ENCODE results near the gene POP5.
A peak's percentile ranks its signal among the peaks of the same experiment; 100 is the strongest.

Gene POP5

DNA sequence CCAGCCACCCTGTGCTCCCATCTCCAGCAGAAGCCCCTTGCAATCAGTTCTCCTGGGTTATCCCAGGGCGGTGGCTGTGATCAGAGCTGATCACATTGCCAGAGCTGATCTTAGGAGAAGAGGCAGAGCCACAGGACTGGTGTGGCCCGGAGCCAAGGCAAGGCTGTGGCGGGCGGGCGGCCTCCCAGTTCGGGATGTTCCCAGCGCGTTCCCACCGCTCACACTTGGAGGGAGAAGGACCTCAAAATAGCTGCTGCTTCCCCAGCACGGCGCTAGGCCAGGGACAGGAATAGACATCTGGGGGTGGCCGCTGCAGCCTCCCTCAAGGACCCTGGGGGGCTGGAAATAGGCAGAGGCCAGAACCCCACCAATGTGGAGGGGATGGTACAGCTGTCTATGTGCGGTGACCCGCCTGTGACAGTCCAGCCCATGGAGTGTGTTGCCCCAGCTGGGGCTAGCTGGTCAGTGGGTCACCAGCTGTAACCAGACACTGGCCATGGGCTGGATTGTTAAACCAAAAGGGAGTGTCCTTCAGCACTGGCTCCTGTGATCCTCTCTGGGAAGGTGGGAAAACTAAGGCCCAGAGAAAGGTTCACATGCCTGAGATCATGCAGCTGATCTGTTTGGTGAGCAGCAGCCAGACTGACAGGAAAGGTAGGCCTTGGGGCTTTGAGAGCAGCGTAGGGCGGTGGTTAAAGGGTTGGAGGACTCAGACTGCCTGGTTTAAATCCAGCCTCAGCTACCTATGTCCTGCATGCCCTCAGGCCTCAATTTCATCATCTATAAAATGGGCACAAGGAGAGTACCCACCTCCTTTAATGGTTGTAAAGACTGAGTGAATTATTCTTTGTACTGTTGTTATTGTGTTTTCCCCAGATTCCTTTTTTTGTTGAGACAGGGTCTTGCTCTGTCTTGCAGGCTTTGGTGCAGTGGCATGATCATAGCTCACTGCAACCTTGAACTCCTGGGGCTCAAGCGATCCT, 8.0 kb upstream of the POP5 start:
- DNase-seq = no peak

DNA sequence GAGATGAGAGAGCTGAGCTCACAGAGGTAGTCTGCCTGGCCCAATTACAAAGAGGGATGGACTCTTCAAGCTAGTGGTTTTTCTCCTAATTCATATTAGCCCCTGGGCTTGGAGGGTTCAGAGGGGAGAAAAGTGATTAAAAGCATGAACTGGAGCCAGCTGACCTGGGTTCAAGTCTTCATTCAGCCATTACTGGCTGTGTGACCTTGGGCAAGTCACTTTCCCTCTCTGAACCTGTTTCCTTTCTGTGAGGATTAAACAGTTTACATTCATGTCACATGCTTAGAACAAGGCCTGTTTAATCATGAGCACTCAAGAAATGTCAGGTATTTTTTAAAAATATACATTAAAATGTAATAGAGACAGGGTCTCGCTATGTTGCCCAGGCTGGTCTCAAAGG, 7.2 kb upstream of the POP5 start:
- DNase-seq = no peak

- no peak for DNase-seq
Measured at GRCh38 chr12:120586860-120587259, 5.7 kb upstream of the POP5 start.

- DNase-seq = no peak
Measured at GRCh38 chr12:120586206-120586605, 5.0 kb upstream of the POP5 start.

GRCh38 chr12:120584343-120585149, 3.3 kb upstream of the POP5 start:
- peak; percentile 14 to 50 for DNase-seq

DNA sequence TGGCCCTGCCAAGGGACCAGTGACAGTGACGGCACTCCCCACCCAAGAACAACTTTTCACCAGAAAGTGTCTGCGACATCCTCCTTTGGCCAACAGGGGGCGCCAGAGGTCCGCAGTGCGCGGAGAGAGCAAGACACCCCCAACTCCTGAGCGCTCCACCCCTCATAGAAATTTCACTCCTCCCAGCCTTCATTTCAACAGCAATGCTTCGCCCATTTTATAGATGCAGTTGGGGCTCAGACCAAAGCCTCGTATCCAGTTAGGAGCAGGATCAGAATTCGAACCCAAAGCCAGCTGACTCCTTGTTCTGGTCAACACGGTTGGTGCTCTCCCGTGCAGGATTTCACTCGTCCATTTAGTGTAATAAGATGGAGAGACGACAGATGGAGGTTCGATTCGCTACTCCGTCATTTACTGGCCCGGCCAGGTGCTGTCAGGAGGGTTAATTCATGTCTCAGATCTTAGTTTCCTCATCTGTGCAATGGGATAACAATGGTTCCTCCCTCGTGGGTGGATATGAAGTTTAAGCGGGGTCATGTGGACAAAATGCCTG, 2.4 kb upstream of the POP5 start:
- peak; percentile 68 to 71 for DNase-seq

DNA sequence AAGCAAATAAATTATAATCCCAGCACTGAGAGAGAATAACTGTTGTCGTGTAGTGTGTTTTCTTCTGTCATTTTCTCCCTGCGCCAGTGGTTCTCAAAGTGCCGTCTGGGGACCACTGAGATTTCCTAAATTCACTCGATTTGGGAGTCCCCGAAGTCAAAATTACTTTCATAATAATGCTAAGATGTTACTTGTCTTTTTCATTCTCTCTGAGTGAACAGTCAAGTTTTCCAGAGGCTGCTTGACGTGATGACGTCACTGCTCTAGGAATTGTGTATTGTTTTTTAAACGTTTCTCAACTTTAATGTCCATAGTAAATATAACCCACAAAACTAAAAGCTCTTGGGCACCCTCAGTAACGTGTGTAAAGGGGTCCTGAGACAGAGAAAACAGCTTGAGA, 796 bp upstream of the POP5 start:
- no peak for DNase-seq

- no peak for DNase-seq
Measured at GRCh38 chr12:120579179-120579578, 2.0 kb downstream of the POP5 start.

DNA sequence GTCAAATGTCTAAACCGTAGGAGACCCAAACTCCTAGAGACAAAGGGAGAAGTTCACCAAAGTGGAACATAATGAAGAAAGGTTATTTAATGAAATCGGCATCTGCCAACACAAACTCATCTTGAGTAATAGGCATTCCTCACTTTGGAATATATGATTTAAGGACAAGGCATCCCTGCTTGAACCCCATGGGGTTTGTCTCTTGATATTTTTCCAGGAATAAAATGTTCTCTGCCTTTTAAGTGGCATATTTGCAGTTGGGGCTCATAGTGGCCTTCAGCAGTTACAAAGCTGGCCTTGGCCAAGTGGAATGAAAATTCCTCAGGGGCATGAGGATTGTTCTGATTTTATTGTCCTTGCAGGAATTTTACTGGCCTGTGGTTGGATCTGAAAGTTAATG, 7.1 kb downstream of the POP5 start:
- no peak for DNase-seq

GRCh38 chr12:120573560-120573959, 7.6 kb downstream of the POP5 start:
- DNase-seq = no peak

DNA sequence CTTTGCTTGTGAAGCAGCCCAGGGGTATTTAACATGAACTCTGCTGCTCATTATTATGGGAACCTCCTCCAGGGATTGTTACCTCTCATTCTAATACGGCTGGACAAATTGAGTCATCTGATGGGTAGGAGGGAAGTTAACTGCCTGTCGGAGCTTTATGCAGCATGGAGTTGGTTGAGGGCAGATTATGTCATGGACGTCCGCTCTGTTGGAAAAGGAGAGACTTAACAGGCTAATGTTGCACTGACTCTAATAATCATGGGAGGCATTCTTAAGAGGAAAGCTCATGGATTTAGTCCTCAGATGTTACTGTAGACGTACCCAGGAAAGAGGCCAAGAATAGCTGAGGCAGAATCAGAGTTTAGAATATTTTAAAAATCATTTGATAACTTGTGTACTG, 9.9 kb downstream of the POP5 start:
- DNase-seq = no peak

- no peak for DNase-seq
Measured at GRCh38 chr12:120563495-120563894, 17.7 kb downstream of the POP5 start.

DNA sequence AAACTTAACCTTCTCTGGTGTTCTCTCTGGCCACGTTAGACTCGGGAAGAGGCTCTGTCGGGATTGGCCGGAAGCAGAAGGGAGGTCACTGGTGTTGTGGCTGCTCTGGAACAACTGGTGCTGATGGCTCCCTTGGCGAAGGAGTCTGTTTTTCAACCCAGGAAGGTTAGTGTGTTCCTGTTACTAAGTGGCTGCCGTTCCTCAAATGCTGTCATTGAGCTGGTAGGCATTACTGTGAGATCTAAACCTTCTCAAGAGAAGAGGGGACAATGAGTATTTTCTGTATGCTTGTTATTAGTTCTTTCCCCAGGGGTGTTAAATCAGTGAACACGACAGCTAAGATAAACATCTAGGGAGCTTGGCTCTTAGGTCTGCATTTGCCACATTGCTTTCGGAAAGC, 18.3 kb downstream of the POP5 start:
- DNase-seq = no peak

DNA sequence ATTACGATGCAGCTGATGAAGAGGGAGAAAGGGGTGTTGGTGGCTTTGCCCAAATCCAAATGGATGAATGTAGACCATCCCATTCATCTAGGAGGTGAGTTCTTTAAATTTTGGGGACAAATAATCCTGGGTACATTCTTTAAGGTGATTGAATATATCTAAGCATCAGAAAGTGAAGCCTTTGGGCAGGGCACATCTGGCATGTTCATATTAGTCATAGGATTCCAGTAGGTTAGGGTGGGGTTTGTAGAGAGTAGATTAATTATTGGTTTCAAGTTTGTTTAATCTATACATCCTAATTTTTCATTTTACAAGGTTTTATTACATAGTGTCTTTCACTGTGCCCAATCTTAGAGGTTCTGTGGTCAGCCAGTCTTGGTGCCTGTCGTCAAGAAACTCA, 23.6 kb downstream of the POP5 start:
- DNase-seq = no peak

DNA sequence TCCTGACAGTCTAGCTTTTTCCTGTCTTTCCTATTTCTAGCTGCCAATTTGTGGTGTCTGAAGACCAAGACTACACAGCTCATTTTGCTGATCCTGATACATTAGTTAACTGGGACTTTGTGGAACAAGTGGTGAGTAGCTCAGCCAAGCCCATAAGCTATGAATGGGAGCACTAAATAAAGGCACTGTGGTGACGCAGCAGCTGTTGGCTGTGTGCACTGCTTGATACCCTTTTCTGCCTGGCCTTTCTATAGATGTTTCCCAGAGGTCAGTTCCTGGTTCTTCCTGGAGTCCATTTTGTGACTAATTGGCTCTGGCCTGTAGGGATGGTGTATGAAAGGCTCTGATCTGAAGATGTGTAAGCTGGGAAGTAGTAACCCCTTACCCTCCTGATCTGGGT, 26.5 kb downstream of the POP5 start:
- DNase-seq = no peak

GRCh38 chr12:120546050-120546386, 35.2 kb downstream of the POP5 start:
- no peak for DNase-seq

- no peak for DNase-seq
Measured at GRCh38 chr12:120544691-120545090, 36.5 kb downstream of the POP5 start.

- no peak for DNase-seq
Measured at GRCh38 chr12:120542166-120542565, 39.0 kb downstream of the POP5 start.

DNA sequence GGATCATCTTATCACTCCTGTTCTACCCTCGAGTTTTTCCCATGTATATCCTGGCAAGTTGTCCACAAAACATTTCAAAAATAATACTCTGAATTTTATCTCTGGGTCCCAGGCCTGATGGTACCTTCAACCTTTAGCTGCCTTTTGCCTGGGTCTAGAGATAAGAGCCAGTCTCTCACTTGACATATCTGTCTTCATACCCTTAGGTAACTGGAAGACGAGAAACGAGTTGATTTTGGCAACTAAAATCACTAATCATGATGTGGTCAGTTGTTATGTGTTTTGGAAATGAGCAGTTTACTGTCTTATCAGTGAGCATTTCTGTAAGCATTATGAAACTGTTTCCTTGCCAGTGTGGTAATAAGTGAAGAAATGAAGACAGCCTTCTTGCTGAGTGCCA, 40.8 kb downstream of the POP5 start:
- DNase-seq = peak; percentile 30 to 72

GRCh38 chr12:120539303-120539702, 41.9 kb downstream of the POP5 start:
- DNase-seq = no peak

- peak; percentile 8 to 40 for DNase-seq
Measured at GRCh38 chr12:120538281-120539156, 42.7 kb downstream of the POP5 start.

DNA sequence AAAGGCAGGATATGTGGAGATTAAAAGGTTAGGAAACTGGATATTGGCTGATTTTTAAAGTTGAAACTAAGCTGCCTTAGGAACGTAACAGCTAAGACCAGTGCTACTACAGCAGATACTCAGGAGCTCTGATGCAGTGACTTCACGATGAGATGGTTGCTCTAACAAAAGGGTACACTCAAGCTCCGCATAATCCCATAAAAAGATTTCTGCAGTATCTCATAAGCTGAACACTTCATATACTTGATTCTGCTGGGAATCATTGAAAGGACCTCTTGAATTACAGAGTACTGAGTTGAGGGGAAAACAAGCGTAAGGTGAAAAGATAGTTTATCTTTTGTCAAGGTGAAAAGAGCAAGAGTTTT, 43.4 kb downstream of the POP5 start:
- no peak for DNase-seq

Measured in inflammatory macrophage (primary cell).